ENCODE results near the gene ZRANB3.

DNA sequence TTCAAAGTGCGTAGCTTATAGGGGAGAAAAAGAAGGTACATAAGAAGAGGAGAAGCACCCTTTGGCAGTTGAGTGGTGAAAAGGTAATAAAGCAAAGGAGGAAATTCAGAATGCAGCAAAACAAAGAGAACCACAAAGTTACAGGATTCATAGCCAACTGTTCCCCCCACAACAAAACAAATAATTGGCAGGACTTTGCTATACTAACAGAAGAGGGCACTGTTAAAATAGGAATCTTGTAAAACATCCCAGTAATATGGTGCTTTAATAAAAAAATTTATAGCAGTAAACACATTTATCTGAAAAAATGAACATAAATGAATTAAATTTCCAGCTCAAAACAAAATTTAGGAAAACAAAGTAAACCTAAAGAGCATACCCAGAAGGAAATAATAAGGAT is 42.6 kb upstream of the ZRANB3 start:
- no peak for TF ChIP-seq EP300 (IDR thresholded peaks at IDR 0.05)
- TF ChIP-seq, protein P1, sequence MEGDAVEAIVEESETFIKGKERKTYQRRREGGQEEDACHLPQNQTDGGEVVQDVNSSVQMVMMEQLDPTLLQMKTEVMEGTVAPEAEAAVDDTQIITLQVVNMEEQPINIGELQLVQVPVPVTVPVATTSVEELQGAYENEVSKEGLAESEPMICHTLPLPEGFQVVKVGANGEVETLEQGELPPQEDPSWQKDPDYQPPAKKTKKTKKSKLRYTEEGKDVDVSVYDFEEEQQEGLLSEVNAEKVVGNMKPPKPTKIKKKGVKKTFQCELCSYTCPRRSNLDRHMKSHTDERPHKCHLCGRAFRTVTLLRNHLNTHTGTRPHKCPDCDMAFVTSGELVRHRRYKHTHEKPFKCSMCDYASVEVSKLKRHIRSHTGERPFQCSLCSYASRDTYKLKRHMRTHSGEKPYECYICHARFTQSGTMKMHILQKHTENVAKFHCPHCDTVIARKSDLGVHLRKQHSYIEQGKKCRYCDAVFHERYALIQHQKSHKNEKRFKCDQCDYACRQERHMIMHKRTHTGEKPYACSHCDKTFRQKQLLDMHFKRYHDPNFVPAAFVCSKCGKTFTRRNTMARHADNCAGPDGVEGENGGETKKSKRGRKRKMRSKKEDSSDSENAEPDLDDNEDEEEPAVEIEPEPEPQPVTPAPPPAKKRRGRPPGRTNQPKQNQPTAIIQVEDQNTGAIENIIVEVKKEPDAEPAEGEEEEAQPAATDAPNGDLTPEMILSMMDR (IDR thresholded peaks at IDR 0.05): no peak
- TF ChIP-seq POLR2AphosphoS5 (IDR thresholded peaks at IDR 0.05): no peak
- no peak for TF ChIP-seq POLR2A (IDR thresholded peaks at IDR 0.05)

Measured in suprapubic skin (tissue), 4 donors.